Neuronal stem cell (in vitro differentiated cells): Measurements from ENCODE around the gene REN.

Experiments
- DNase-seq: peaks from one replicate; pipeline ENCODE4 v3.0.0-alpha.2; 2013; ENCODE audit warnings: low spot score
- H2AFZ ChIP-seq: one replicate; pipeline ENCODE4 v1.6.1; 2013; ENCODE audit warnings: mild to moderate bottlenecking, low read length, inconsistent platforms
- H2AK5ac ChIP-seq: 2 replicates; pipeline ENCODE4 v1.6.1; 2013; ENCODE audit warnings: low read depth, mild to moderate bottlenecking, inconsistent platforms, low read length, moderate library complexity, mixed read lengths
- H2BK120ac ChIP-seq: 2 replicates; pipeline ENCODE4 v1.6.1; 2013; ENCODE audit warnings: low read depth, mild to moderate bottlenecking, inconsistent platforms, low read length, moderate library complexity, mixed read lengths
- H2BK12ac ChIP-seq: one replicate; pipeline ENCODE4 v1.6.1; 2013; ENCODE audit warnings: low read length, inconsistent platforms
- H2BK15ac ChIP-seq: 2 replicates; pipeline ENCODE4 v1.6.1; 2013; ENCODE audit warnings: mild to moderate bottlenecking, low read length, inconsistent platforms, mixed read lengths
- H2BK5ac ChIP-seq: one replicate; pipeline ENCODE4 v1.6.1; 2013; ENCODE audit warnings: inconsistent platforms, mild to moderate bottlenecking, low read length, moderate library complexity
- H3K14ac ChIP-seq: one replicate; pipeline ENCODE4 v1.6.1; 2013; ENCODE audit warnings: low read length, inconsistent platforms
- H3K18ac ChIP-seq: 2 replicates; pipeline ENCODE4 v1.6.1; 2013; ENCODE audit warnings: low read length, inconsistent platforms
- H3K23ac ChIP-seq: 2 replicates; pipeline ENCODE4 v1.6.1; 2013; ENCODE audit warnings: low read depth, mild to moderate bottlenecking, mixed read lengths, low read length, inconsistent platforms; ENCODE audit not compliant: poor library complexity
- H3K27ac ChIP-seq: replicated peaks from 3 replicates; pipeline ENCODE4 v1.5.1; 2013; ENCODE audit warnings: low read length, inconsistent platforms
- H3K27me3 ChIP-seq, 3 experiments: 2 replicates each; pipeline ENCODE4 v1.6.1; 2013; ENCODE audit warnings: low read length in 3 of 3, mild to moderate bottlenecking in 2 of 3, inconsistent platforms in 1 of 3, low read depth in 1 of 3, mixed read lengths in 1 of 3, moderate library complexity in 1 of 3; ENCODE audit not compliant: control insufficient read depth in 3 of 3, insufficient read depth in 3 of 3
- H3K36me3 ChIP-seq, 2 donors: replicated peaks in 1 of 2; 2 replicates each; pipeline ENCODE4 v1.6.1; 2013; ENCODE audit warnings: low read length in 2 of 2; ENCODE audit not compliant: control insufficient read depth in 2 of 2, insufficient read depth in 2 of 2
- H3K4ac ChIP-seq: 2 replicates; pipeline ENCODE4 v1.6.1; 2013; ENCODE audit warnings: inconsistent platforms, mild to moderate bottlenecking, low read length, moderate library complexity
- H3K4me1 ChIP-seq, 2 donors: 1 replicate in 1 of 2; 2 replicates in 1 of 2; pipeline ENCODE4 v1.6.1; 2013; ENCODE audit warnings: low read length in 2 of 2, low read depth in 1 of 2; ENCODE audit not compliant: control insufficient read depth in 2 of 2, insufficient read depth in 1 of 2
- H3K4me2 ChIP-seq: one replicate; pipeline ENCODE4 v1.6.1; 2013; ENCODE audit warnings: mild to moderate bottlenecking, low read length, inconsistent platforms; ENCODE audit not compliant: insufficient read depth, poor library complexity, severe bottlenecking
- H3K4me3 ChIP-seq, 2 donors: 2 replicates each; pipeline ENCODE4 v1.5.1; 2013; ENCODE audit warnings: low read length in 2 of 2, mild to moderate bottlenecking in 2 of 2, inconsistent platforms in 1 of 2, moderate library complexity in 1 of 2
- H3K79me1 ChIP-seq: one replicate; pipeline ENCODE4 v1.6.1; 2013; ENCODE audit warnings: low read depth, mild to moderate bottlenecking, inconsistent platforms, low read length, moderate library complexity
- H3K9ac ChIP-seq: one replicate; pipeline ENCODE4 v1.6.1; 2013; ENCODE audit warnings: mild to moderate bottlenecking, low read depth, low read length, inconsistent platforms; ENCODE audit not compliant: poor library complexity
- H3K9me3 ChIP-seq, 2 donors: replicated peaks in 1 of 2; 2 replicates each; pipeline versions ENCODE3 to v1.6.1; 2013; ENCODE audit warnings: low read length in 2 of 2, mild to moderate bottlenecking in 2 of 2, inconsistent platforms in 1 of 2, low read depth in 1 of 2, mixed read lengths in 1 of 2, moderate library complexity in 1 of 2; ENCODE audit not compliant: control insufficient read depth in 2 of 2, insufficient read depth in 1 of 2
- H4K8ac ChIP-seq: one replicate; pipeline ENCODE4 v1.6.1; 2013; ENCODE audit warnings: low read depth, mild to moderate bottlenecking, inconsistent platforms, low read length, moderate library complexity
- H4K91ac ChIP-seq: one replicate; pipeline ENCODE4 v1.6.1; 2013; ENCODE audit warnings: low read length, low read depth, mild to moderate bottlenecking, inconsistent platforms; ENCODE audit not compliant: poor library complexity
- WGBS, 2 donors: extraction: QIAGEN DNeasy Blood & Tissue Kit; methylation state at CpG; one replicate each; pipeline ENCODE4 v1.1.7; 2013; ENCODE audit warnings: missing lambda C conversion rate in 2 of 2, mixed read lengths in 1 of 2; ENCODE audit not compliant: insufficient read length in 2 of 2, insufficient replicate concordance in 1 of 2; ENCODE audit errors: extremely low coverage in 2 of 2; 5-methylcytosine and 5-hydroxymethylcytosine counted together

Gene REN

GRCh38 chr1:204181116-204181515 is 15.0 kb upstream of the REN start:
- no peak overlapping the region for H4K8ac ChIP-seq
- H3K27me3 ChIP-seq, result peaks cover 0 to 36% (median 0%) of the 10 kb centered on the region in 3 experiments
- H3K14ac ChIP-seq, result no peak overlapping the region

GRCh38 chr1:204180133-204180532 is 14.0 kb upstream of the REN start:
- Histone ChIP-seq H3K23ac (no peak overlapping the region), H4K8ac (no peak overlapping the region), H3K18ac (no peak overlapping the region), H3K4me3 (no peak overlapping the region), H4K91ac (no peak overlapping the region), H3K9me3 (no peaks in the 10 kb centered on the region), H2AK5ac (no peak overlapping the region), H3K27me3 (peaks cover 0 to 46% (median 0%) of the 10 kb centered on the region in 3 experiments), H2BK15ac (no peak overlapping the region), H2AFZ (no peak overlapping the region), H3K14ac (no peak overlapping the region), H3K4me2 (no peak overlapping the region), H3K79me1 (no peaks in the 10 kb centered on the region), H3K4me1 (peaks cover 0 to 2% of the 10 kb centered on the region in 2 donors), H2BK12ac (no peak overlapping the region), H3K27ac (no peak overlapping the region), H2BK120ac (no peak overlapping the region), H3K4ac (no peak overlapping the region), H3K36me3 (no peaks in the 10 kb centered on the region), H2BK5ac (no peak overlapping the region), H3K9ac (no peak overlapping the region)
- no CpG with 5 or more reads among the region's 6 CpGs for WGBS, 2 donors
- DNase-seq, result no peak

More at GRCh38 chr1:204181116-204181515, 15.0 kb upstream of the REN start:
- H3K4ac ChIP-seq, result no peak overlapping the region
- no peak overlapping the region for H2BK12ac ChIP-seq
- H3K79me1 ChIP-seq, result no peaks in the 10 kb centered on the region
- H4K91ac ChIP-seq, result no peak overlapping the region
- peaks cover 0 to 1% of the 10 kb centered on the region in 2 donors for H3K4me1 ChIP-seq
- no peaks in the 10 kb centered on the region for H3K36me3 ChIP-seq
- no peak overlapping the region for H3K9ac ChIP-seq
- H2AK5ac ChIP-seq, result no peak overlapping the region
- H2AFZ ChIP-seq, result no peak overlapping the region
- H2BK5ac ChIP-seq, result no peak overlapping the region
- no peak overlapping the region for H3K4me3 ChIP-seq
- no peak overlapping the region for H3K27ac ChIP-seq
- no peaks in the 10 kb centered on the region for H3K9me3 ChIP-seq
- H3K4me2 ChIP-seq, result no peak overlapping the region
- H2BK15ac ChIP-seq, result no peak overlapping the region
- WGBS, 2 donors, result no CpG with 5 or more reads among the region's 1 CpG
- no peak overlapping the region for H2BK120ac ChIP-seq
- no peak overlapping the region for H3K23ac ChIP-seq
- no peak for DNase-seq
- no peak overlapping the region for H3K18ac ChIP-seq

- Histone ChIP-seq H2BK15ac (no peak overlapping the region), H3K4me1 (peaks cover 0 to 2% of the 10 kb centered on the region in 2 donors), H3K36me3 (no peaks in the 10 kb centered on the region), H3K14ac (no peak overlapping the region), H3K23ac (no peak overlapping the region), H3K4me3 (no peak overlapping the region), H3K4ac (no peak overlapping the region), H3K27ac (no peak overlapping the region), H2BK5ac (no peak overlapping the region), H3K4me2 (no peak overlapping the region), H2AFZ (no peak overlapping the region), H2AK5ac (no peak overlapping the region), H4K8ac (no peak overlapping the region), H3K9ac (peak overlapping the region; percentile 26), H3K9me3 (no peaks in the 10 kb centered on the region), H2BK120ac (no peak overlapping the region), H3K27me3 (peaks cover 0 to 53% (median 0%) of the 10 kb centered on the region in 3 experiments), H2BK12ac (no peak overlapping the region), H3K18ac (no peak overlapping the region), H4K91ac (no peak overlapping the region), H3K79me1 (no peaks in the 10 kb centered on the region)
- no CpG with 5 or more reads among the region's 7 CpGs for WGBS, 2 donors
- DNase-seq, result no peak
Measured at GRCh38 chr1:204178487-204179281, 12.5 kb upstream of the REN start.

GRCh38 chr1:204177133-204177532 is 11.0 kb upstream of the REN start:
- no peak for DNase-seq
- Histone ChIP-seq H3K14ac (no peak overlapping the region), H3K4me1 (peaks cover 0 to 2% of the 10 kb centered on the region in 2 donors)

More at GRCh38 chr1:204177133-204177532, 11.0 kb upstream of the REN start:
- no peak overlapping the region for H2AK5ac ChIP-seq
- no peak overlapping the region for H2BK120ac ChIP-seq
- H4K91ac ChIP-seq, result no peak overlapping the region
- H3K36me3 ChIP-seq, result no peaks in the 10 kb centered on the region
- no CpG with 5 or more reads among the region's 4 CpGs for WGBS, 2 donors
- no peak overlapping the region for H2BK15ac ChIP-seq
- H2BK12ac ChIP-seq, result no peak overlapping the region
- peaks cover 0 to 57% (median 0%) of the 10 kb centered on the region in 3 experiments for H3K27me3 ChIP-seq
- H3K4me3 ChIP-seq, result no peak overlapping the region
- H3K79me1 ChIP-seq, result no peaks in the 10 kb centered on the region
- no peak overlapping the region for H2BK5ac ChIP-seq
- no peak overlapping the region for H2AFZ ChIP-seq
- H3K4me2 ChIP-seq, result no peak overlapping the region
- no peak overlapping the region for H4K8ac ChIP-seq
- H3K18ac ChIP-seq, result no peak overlapping the region
- H3K9me3 ChIP-seq, result no peaks in the 10 kb centered on the region
- H3K4ac ChIP-seq, result no peak overlapping the region
- H3K9ac ChIP-seq, result no peak overlapping the region
- H3K23ac ChIP-seq, result no peak overlapping the region
- H3K27ac ChIP-seq, result no peak overlapping the region
